Coronary artery (tissue), 2 donors: ENCODE results near the gene ABR.
A peak's percentile ranks its signal among the peaks of the same experiment; 100 is the strongest.

ENCODE experiments used
- DNase-seq: peaks from one replicate; pipeline ENCODE4 v3.0.0-alpha.2; 2017; ENCODE audit warnings: low spot score
- H3K27ac ChIP-seq, 2 donors: fragments of 200-600 bp; sonication (generic); one replicate each; pipeline ENCODE4 v1.5.1; 2016 to 2019
- H3K4me3 ChIP-seq: fragments of 200-600 bp; sonication (generic); 2 replicates; pipeline ENCODE4 v1.5.1; 2016; ENCODE audit warnings: mild to moderate bottlenecking, moderate library complexity
- TF ChIP-seq, protein P1 (sequence below): fragments of 200-600 bp; sonication (generic); IDR thresholded peaks from one replicate; pipeline ENCODE4 v1.5.1; 2019; ENCODE audit warnings: antibody characterized with exemption

The ABR gene

DNA sequence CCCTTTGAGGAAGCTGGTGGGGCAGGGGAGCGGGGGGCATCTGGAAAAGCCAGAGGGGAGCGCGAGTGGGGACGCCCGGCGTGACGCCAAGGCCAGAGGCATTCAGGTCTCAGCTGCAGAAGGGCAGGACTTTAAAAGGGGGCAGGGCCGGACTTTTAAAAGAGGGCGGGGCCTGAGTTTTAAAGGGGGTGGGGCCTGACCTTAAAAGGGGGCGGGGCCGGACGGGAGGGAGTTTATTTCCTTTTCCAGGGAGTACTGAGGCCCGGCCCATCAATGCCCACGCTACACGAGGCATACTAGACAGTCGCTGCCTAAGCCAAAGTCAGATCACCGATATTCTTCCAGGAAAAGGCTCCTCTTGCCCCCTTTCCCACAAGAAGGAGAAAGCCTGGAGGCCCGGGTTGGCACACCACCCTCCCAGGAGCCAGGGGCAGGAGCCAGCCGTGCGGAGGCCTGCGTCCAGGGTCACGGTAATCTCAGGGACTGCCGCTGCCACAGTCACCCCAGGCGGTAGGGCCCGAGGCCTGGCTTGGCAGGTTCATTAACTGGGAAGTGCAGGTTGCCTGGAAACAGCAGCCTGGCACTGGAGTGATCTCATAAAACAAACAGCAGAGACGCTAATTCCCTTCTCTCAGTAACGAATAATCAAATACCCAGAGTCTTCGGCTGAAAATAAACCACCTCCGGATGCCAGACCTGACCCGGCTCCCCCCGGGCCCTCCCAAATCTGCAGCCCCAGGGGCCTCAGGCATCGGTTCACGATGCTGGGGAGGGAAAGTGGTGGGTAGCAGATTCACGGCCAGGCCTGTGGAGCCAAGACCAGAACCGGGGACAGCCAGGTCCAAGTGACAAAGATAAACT, 92.2 kb downstream of the ABR start:
- H3K4me3 ChIP-seq, result peak overlapping the region; percentile 50
- peak overlapping the region; percentile 54 to 86 for H3K27ac ChIP-seq
- TF ChIP-seq, protein P1, sequence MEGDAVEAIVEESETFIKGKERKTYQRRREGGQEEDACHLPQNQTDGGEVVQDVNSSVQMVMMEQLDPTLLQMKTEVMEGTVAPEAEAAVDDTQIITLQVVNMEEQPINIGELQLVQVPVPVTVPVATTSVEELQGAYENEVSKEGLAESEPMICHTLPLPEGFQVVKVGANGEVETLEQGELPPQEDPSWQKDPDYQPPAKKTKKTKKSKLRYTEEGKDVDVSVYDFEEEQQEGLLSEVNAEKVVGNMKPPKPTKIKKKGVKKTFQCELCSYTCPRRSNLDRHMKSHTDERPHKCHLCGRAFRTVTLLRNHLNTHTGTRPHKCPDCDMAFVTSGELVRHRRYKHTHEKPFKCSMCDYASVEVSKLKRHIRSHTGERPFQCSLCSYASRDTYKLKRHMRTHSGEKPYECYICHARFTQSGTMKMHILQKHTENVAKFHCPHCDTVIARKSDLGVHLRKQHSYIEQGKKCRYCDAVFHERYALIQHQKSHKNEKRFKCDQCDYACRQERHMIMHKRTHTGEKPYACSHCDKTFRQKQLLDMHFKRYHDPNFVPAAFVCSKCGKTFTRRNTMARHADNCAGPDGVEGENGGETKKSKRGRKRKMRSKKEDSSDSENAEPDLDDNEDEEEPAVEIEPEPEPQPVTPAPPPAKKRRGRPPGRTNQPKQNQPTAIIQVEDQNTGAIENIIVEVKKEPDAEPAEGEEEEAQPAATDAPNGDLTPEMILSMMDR, result no peak
- DNase-seq, result peak; percentile 85

DNA sequence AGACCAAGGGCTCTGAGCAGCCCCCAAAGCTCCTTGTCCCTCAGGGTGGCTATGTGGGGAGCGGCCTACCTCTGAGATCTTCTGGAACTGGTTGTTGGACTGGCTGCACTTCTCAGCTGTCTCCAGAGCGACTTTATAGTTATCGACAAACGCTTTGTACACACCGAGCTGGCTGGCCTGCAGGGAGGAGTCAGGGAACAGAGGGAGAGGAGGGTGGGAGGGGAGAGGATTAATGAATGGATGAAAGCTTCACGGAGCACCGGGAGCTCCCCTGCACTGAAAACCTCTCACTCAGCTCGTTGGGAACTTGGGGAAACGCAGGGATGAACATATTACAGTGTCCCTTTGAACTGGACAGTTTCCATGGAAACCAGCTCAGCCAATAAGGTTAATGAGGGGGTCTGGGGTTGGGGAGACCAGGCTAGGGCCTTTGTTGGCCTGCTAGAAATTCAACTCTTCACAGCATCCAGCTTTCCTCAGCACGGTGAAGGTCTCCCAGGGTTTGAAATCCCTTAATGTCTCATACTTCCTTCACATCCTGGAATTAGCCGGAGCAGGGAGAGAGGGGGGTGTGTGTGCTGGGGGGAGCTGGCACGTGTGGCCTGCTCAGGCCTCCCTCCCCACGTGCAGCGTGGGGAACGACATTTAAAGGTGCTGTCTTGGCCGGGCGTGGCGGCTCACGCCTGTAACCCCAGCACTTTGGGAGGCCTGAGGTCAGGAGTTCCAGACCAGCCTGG, 96.2 kb downstream of the ABR start:
- no peak overlapping the region for H3K4me3 ChIP-seq
- TF ChIP-seq, protein P1, result no peak
- H3K27ac ChIP-seq, result no peak overlapping the region
- no peak for DNase-seq

DNA sequence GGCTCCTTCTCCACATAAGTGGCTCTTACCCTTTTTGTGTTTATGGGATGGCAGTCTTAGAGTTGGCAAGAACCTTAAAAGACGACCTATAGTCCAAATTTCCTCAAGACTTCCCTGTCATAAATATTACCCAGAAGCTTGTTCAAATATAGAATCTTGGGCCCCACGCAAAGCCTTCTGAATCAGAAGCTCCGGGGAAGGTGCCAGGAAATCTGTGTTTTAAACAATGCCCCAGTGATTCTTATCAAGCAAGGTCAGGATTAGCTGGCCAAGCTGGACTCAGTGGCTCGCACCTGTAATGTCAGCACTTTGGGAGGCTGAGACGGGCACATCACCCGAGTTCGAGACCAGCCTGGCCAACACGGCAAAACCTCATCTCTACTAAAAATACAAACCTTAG, 97.2 kb downstream of the ABR start:
- no peak overlapping the region for H3K4me3 ChIP-seq
- no peak for DNase-seq
- no peak overlapping the region for H3K27ac ChIP-seq
- TF ChIP-seq, protein P1, result no peak

DNA sequence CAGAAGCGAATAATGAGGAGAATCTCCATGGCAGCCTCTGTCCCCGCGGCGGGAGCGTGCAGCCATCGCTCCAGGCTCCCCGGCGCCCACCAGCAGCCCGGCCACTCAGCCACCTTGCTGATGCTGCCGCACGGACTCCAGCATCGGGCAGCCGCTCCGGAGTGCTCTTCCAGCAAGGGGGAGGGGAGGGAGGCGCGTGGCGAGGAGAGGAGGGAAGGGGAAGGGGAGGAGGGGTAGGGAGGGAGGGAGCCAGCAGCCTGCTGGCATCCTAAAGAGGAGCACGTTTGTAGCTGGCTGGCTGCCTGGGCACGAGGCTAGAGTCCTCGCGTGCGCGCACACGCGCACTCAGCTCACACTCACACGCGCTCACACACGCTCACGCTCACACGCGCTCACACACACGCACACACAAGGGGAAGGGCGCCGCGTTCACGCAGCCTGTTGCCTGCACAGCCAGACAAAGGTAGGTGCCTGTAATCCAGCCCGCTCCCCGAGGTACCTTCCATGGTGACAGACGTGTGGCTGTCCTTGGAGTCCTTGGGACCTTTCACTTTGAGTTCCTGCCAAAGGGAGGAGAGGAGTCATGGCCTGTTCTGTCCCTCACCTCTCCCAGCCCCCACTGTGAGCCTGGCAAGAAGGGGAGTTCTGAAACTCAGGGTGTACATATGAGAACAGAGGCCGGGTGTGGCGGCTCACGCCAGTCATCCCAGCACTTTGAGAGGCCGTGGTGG, 100.8 kb downstream of the ABR start:
- DNase-seq, result no peak
- TF ChIP-seq, protein P1, result no peak
- H3K27ac ChIP-seq, result no peak overlapping the region
- H3K4me3 ChIP-seq, result no peak overlapping the region

DNA sequence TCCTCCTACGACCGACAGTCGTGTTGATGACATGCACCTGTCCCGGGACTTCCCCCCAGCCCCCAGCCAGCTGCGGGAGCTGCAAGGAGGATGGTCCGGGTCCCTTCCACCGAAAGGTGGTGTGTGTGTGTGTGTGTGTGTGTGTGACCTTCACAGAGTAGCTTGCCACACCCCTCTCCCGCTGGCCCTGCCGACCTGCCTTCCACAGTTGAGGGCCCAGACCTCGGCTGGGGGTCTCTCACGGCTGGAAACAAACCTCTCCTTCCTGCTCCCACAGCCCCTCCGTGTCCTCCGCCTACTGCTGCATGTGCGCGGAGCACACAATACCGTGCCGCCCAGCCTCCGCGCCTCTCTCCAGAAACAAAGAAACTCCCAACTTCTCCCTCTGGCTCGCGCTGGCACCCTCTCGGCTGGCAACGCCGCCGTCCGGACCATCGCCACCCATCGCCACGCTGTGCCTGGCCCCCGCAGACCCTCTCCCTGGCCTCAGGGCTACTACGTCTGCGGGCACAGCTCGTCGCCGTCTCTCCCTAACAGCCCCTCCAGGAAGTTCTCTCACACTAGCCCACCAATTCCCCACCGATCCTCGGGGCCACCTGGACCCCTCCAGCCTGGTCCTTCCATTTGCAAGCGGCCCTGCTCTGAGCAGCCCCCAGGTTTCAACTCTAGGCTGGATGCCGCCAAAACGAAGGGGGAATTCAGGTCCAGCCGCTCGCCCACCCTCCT, 101.6 kb downstream of the ABR start:
- no peak for DNase-seq
- no peak overlapping the region for H3K4me3 ChIP-seq
- H3K27ac ChIP-seq, result no peak overlapping the region
- TF ChIP-seq, protein P1, result no peak

DNA sequence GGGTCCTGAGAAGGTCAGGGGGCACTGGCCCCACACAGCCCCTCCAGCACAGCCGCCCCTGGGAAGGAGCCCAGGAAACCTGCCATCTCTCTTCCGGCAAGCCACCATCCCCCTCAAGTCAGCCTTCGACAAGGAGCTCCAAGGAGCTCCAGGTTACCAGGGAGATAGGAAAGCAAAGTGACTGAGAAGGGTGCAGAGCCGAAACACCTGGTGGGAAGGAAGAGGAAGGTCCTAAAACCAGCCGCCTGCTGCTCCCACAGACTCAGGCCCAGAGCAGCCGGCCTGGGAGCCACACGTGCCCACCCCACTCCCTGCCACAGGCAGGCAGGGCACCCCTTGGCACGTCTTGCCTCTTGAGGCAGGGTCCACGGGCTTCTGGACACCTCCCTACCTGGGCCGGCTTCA, 102.2 kb downstream of the ABR start:
- Histone ChIP-seq H3K27ac (no peak overlapping the region), H3K4me3 (no peak overlapping the region)
- no peak for DNase-seq
- TF ChIP-seq, protein P1, result no peak
